K562 (cell line): ENCODE results near the gene NUP98. TPM values are rescaled to one million over a fixed set of nuclear protein-coding genes. Genes with fewer than 3 reads are reported as not detected.

Experiments
- ATAC-seq: fragments of 200-7000 bp; cut with Tn5 transposase; 3 replicates; pipeline ENCODE4 v1.9.1; 2020; ENCODE audit warnings: moderate library complexity
- BruUV-seq: library from RNA; stranded (reverse); fragments of 400-500 nt; replicated peaks from 2 replicates; lab custom pipeline; 2021; lab: Mats Ljungman, UMichigan
- CTCF ChIA-PET: fragments of 300-600 bp; formaldehyde crosslinking; extraction: SDS; loops from one replicate; lab custom pipeline; 2021; ENCODE audit warnings: low intra/inter-chr PET ratio; lab: Yijun Ruan, JAX
- POLR2A ChIA-PET: fragments of 300-600, 350-650 bp; sonication (Branson Sonifier 250); formaldehyde crosslinking; extraction: SDS; loops from one replicate; lab custom pipeline; 2021; ENCODE audit warnings: antibody characterized with exemption, inconsistent platforms; lab: Yijun Ruan, JAX
- DNase-seq, 4 experiments: peaks; one replicate each; pipeline versions ENCODE4 v3.0.0 to v3.0.0-alpha.2; 2011 to 2018; ENCODE audit warnings: low spot score in 3 of 4, mixed read lengths in 3 of 4; ENCODE audit errors: extremely low read depth in 1 of 4
- FAIRE-seq: peaks from 2 replicates; lab custom pipeline; 2011; peaks lifted over from hg19 to GRCh38; lab: Jason Lieb, UNC
- H2AFZ ChIP-seq: 2 replicates; pipeline ENCODE4 v1.6.0; 2011; ENCODE audit warnings: low read depth, low read length, control low read depth, inconsistent platforms
- H3K27ac ChIP-seq: fragments of 200-600 bp; 3 replicates; pipeline ENCODE4 v1.8.0; 2011; ENCODE audit warnings: low read depth, mild to moderate bottlenecking, control low read depth, inconsistent platforms, low read length, moderate library complexity, mixed read lengths; ENCODE audit errors: extremely low read depth
- H3K27me3 ChIP-seq, 2 experiments: fragments of 300-600 bp in 1 of 2; 2 replicates in 1 of 2; 3 replicates in 1 of 2; pipeline versions ENCODE4 v1.6.0 to v1.8.0; 2011; ENCODE audit warnings: inconsistent platforms in 2 of 2, low read length in 2 of 2, mild to moderate bottlenecking in 1 of 2, mixed read lengths in 1 of 2, moderate library complexity in 1 of 2; ENCODE audit not compliant: control insufficient read depth in 2 of 2, insufficient read depth in 2 of 2
- H3K36me3 ChIP-seq: fragments of 300-600 bp; 3 replicates; pipeline ENCODE4 v1.8.0; 2011; ENCODE audit warnings: mild to moderate bottlenecking, low read length, inconsistent platforms; ENCODE audit not compliant: control insufficient read depth, insufficient read depth
- H3K4me1 ChIP-seq, 2 experiments: fragments of 200-600 bp in 1 of 2; replicated peaks in 1 of 2; 2 replicates in 1 of 2; 3 replicates in 1 of 2; pipeline versions ENCODE4 v1.5.1 to v1.8.0; 2011; ENCODE audit warnings: inconsistent platforms in 2 of 2, low read length in 2 of 2, mild to moderate bottlenecking in 1 of 2, mixed read lengths in 1 of 2, moderate library complexity in 1 of 2; ENCODE audit not compliant: control insufficient read depth in 2 of 2, insufficient read depth in 2 of 2
- H3K4me2 ChIP-seq: 2 replicates; pipeline ENCODE4 v1.6.1; 2011; ENCODE audit warnings: low read length, control low read depth, inconsistent platforms, mixed read lengths; ENCODE audit not compliant: insufficient read depth
- H3K4me3 ChIP-seq: fragments of 200-600 bp; sonication (generic), shearing (Covaris generic); 2 replicates; pipeline ENCODE4 v1.5.1; 2016; ENCODE audit warnings: control low read depth, inconsistent platforms
- H3K79me2 ChIP-seq: fragments of 200-600 bp; 3 replicates; pipeline ENCODE4 v1.8.0; 2011; ENCODE audit warnings: low read length, inconsistent platforms; ENCODE audit not compliant: control insufficient read depth, insufficient read depth
- H3K9ac ChIP-seq, 2 experiments: 2 replicates each; pipeline versions ENCODE4 v1.6.0 to v1.6.1; 2011; ENCODE audit warnings: low read depth in 2 of 2, low read length in 2 of 2, control low read depth in 1 of 2, inconsistent platforms in 1 of 2, mild to moderate bottlenecking in 1 of 2, mixed read lengths in 1 of 2; ENCODE audit not compliant: insufficient read depth in 1 of 2
- H3K9me1 ChIP-seq: one replicate; pipeline ENCODE4 v1.6.0; 2011; ENCODE audit warnings: inconsistent platforms, mild to moderate bottlenecking, low read length, moderate library complexity; ENCODE audit not compliant: control insufficient read depth, insufficient read depth
- H3K9me3 ChIP-seq: replicated peaks from 2 replicates; pipeline ENCODE4 v1.5.1; 2011; ENCODE audit warnings: low read depth, low read length, inconsistent platforms; ENCODE audit not compliant: control insufficient read depth, insufficient read depth
- H4K20me1 ChIP-seq: replicated peaks from 2 replicates; pipeline ENCODE4 v1.6.1; 2011; ENCODE audit warnings: low read length, inconsistent platforms, mixed read lengths; ENCODE audit not compliant: control insufficient read depth, insufficient read depth
- CBFA2T3 ChIP-seq: fragments of 450-650 bp; IDR thresholded peaks from 2 replicates; pipeline ENCODE4 v1.6.1; 2017
- E2F4 ChIP-seq: sonication (generic); formaldehyde crosslinking; IDR thresholded peaks from 2 replicates; pipeline ENCODE4 v1.8.0; 2022; ENCODE audit warnings: mild to moderate bottlenecking, low read depth, missing genetic modification reagents
- GATAD2B ChIP-seq: fragments of 450-650 bp; IDR thresholded peaks from 2 replicates; pipeline ENCODE4 v1.6.1; 2017; ENCODE audit warnings: mild to moderate bottlenecking, borderline replicate concordance
- KLF1 ChIP-seq: fragments of 450-650 bp; IDR thresholded peaks from 2 replicates; pipeline ENCODE4 v1.6.1; 2016; ENCODE audit warnings: missing genetic modification characterization, missing compliant biosample characterization
- LARP7 ChIP-seq: fragments of 450-650 bp; IDR thresholded peaks from 2 replicates; pipeline ENCODE4 v1.6.1; 2016
- NFE2 ChIP-seq: IDR thresholded peaks from 2 replicates; pipeline ENCODE4 v1.6.1; 2014; ENCODE audit warnings: antibody characterized with exemption, low read depth
- ZNF140 ChIP-seq: fragments of 250-450 bp; sonication (Bioruptor Pico); IDR thresholded peaks from 2 replicates; pipeline ENCODE4 v1.8.0; 2021; ENCODE audit warnings: moderate library complexity, mild to moderate bottlenecking, inconsistent platforms
- WGBS: fragments of 100-300 bp; shearing (Covaris generic); methylation state at CpG from one replicate; pipeline ENCODE4 v1.1.6; 2016; ENCODE audit warnings: low coverage, mixed read lengths; ENCODE audit not compliant: insufficient coverage; ENCODE audit errors: missing lambda C conversion rate; 5-methylcytosine and 5-hydroxymethylcytosine counted together
- in situ Hi-C: fragments of 300-500 bp; cut with MboI; formaldehyde crosslinking; loops from 4 replicates; pipeline ENCODE4 v1.15.0; 2018; ENCODE audit warnings: inconsistent platforms, mixed read lengths
- intact Hi-C: fragments of 100-400 bp; cut with micrococcal nuclease; formaldehyde crosslinking; loops from 2 replicates; pipeline ENCODE4 v1.14.2; 2022
- polyA plus RNA-seq, 8 experiments: library from polyadenylated mRNA; depleted of rRNA in 4 of 8; stranded (reverse) in 5 of 8; unstranded in 3 of 8; fragments of >200 nt; fragmentation: Nextera tagmentation in 2 of 8; fragmentation: Illumina TruSeq in 1 of 8; extraction: Ambion mirVana in 2 of 8; extraction: Trizol in 1 of 8; gene quantifications; 2 replicates each; pipeline versions ENCODE4 v1.2.1 to v1.2.3, GENCODE V29; 2011 to 2014; ENCODE audit warnings: inconsistent platforms in 1 of 8, missing spikeins in 1 of 8
- total RNA-seq, 7 experiments: library from RNA; depleted of rRNA in 6 of 7; stranded (reverse); fragments of >200 nt in 6 of 7; fragmentation: Illumina TruSeq in 2 of 7; extraction: Trizol in 2 of 7; gene quantifications; 2 replicates each; pipeline versions ENCODE4 v1.2.1 to v1.2.3, GENCODE V29; 2011 to 2021; ENCODE audit warnings: low replicate concordance in 1 of 7

The NUP98 gene
- total and polyA plus RNA-seq, 9 of the 15 experiments (the other 6 are each of a cell fraction or from before 2014, with no cell fraction given), result 45.1 to 196 (median 130) TPM

GRCh38 chr11:3802011-3802790 is 4.8 kb upstream of the NUP98 start:
- H3K4me3 ChIP-seq, result no peak overlapping the region
- no peaks in the 10 kb centered on the region for H3K9me1 ChIP-seq
- no peaks in the 10 kb centered on the region for H4K20me1 ChIP-seq
- peak overlapping the region; percentile 36; the same call in 1 of the 2 replicates for H2AFZ ChIP-seq
- H3K9ac ChIP-seq, result no peak overlapping the region
- in situ Hi-C loops (loop anchor here (25.0 kb wide), 1 partner anchor 340 kb away; no protein-coding TSS in a partner anchor), intact Hi-C loops (no loop called here)
- ATAC-seq, result no peak
- BruUV-seq, result no TSS peak
- DNase-seq, result no peak
- peaks cover 8 to 13% of the 10 kb centered on the region in 2 experiments for H3K4me1 ChIP-seq
- no peaks in the 10 kb centered on the region for H3K9me3 ChIP-seq
- WGBS, result 41% methylated on average over 4 of the region's 4 CpGs
- no peak for FAIRE-seq
- H3K4me2 ChIP-seq, result no peak overlapping the region; the same call in 1 of the 2 replicates
- H3K27ac ChIP-seq, result no peak overlapping the region
- H3K79me2 ChIP-seq, result peaks cover 5% of the 10 kb centered on the region
- ChIA-PET POLR2A (interaction anchor here (0.8 kb wide), 1 partner anchor 23 kb away, joined by 3 read pairs; no protein-coding TSS in a partner anchor), CTCF (no interaction called here)
- TF ChIP-seq LARP7, result no peak
- no peak for TF ChIP-seq GATAD2B
- no peak for TF ChIP-seq KLF1 (tag)
- TF ChIP-seq NFE2, result 0 out of 2 replicates have a peak, but pooled peaks have one; percentile 5
- TF ChIP-seq ZNF140, result no peak
- no peak for TF ChIP-seq CBFA2T3
- TF ChIP-seq E2F4 (CRISPR knock-in tag), result no peak
- no peaks in the 10 kb centered on the region for H3K27me3 ChIP-seq
- H3K36me3 ChIP-seq, result no peaks in the 10 kb centered on the region
